Neural crest cell (in vitro differentiated cells): ENCODE data around the gene FBH1. TPM values are rescaled to one million over a fixed set of nuclear protein-coding genes. Genes with fewer than 3 reads are reported as not detected.
"Not testable (repeated sequence)": the region's sequence is repeated elsewhere in the genome, so short reads cannot be mapped to it uniquely, and the experiment has no call there.

Source experiments
- DNase-seq: peaks from one replicate; pipeline ENCODE4 v3.0.0; 2021; ENCODE audit warnings: low read depth, mixed read lengths, low spot score
- H3K27ac Mint-ChIP-seq: one replicate; pipeline ENCODE4 v1.8.0; 2021; ENCODE audit warnings: mild to moderate bottlenecking, mixed read lengths; ENCODE audit not compliant: unreplicated experiment
- H3K27me3 Mint-ChIP-seq: 2 replicates; pipeline ENCODE4 v1.8.0; 2021; ENCODE audit warnings: low read depth, mild to moderate bottlenecking, mixed read lengths
- H3K36me3 Mint-ChIP-seq: 2 replicates; pipeline ENCODE4 v1.8.0; 2021; ENCODE audit warnings: low read depth, mild to moderate bottlenecking, mixed read lengths
- H3K4me1 Mint-ChIP-seq: 2 replicates; pipeline ENCODE4 v1.8.0; 2021; ENCODE audit warnings: mixed read lengths
- H3K4me3 Mint-ChIP-seq: one replicate; pipeline ENCODE4 v1.8.0; 2021; ENCODE audit warnings: mild to moderate bottlenecking, mixed read lengths
- H3K9me3 Mint-ChIP-seq: 2 replicates; pipeline ENCODE4 v1.8.0; 2021; ENCODE audit warnings: mixed read lengths
- CTCF ChIP-seq: fragments of 200-600 bp; sonication (generic); conservative IDR thresholded peaks from 2 replicates; pipeline ENCODE4 v1.5.0; 2021; ENCODE audit warnings: antibody characterized with exemption, mild to moderate bottlenecking
- total RNA-seq: library from RNA; stranded (reverse); gene quantifications from 2 replicates; pipeline ENCODE4 v1.2.1, GENCODE V29; 2021

Gene FBH1
- total RNA-seq, 1 donor from 2014 or later: 73.7 TPM

GRCh38 chr10:5959142-5959541 is 69.1 kb downstream of the FBH1 start:
- H3K4me3 Mint-ChIP-seq: no peak overlapping the region
- H3K36me3 Mint-ChIP-seq: no peaks in the 10 kb centered on the region

DNA sequence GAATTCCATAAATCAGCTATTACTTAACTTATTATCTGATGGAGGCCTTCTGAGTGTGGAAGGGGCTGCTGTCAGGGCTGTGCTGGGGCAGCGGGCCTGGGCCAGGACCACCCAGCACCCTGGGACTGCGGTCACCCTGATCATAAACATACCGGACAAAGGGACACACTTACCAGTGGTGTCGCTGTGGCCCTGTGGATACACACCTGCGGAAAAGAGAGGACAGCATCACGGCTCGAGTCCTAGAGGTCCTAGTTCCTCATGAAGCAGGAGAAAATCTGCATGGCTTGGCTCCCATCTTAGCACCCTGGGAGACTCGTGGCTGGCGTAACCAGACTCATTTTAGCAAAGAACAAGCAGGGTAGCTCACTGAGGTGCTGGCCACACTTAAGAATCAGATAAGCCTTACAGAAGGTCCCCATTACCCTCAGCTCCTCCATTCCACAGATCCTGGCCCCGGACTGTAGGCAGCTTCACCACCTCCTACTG is 69.6 kb downstream of the FBH1 start:
- Mint-ChIP-seq H3K4me3 (no peak overlapping the region), H3K36me3 (no peaks in the 10 kb centered on the region), H3K4me1 (peaks cover 8% of the 10 kb centered on the region), H3K9me3 (no peaks in the 10 kb centered on the region), H3K27ac (no peak overlapping the region), H3K27me3 (no peaks in the 10 kb centered on the region)
- TF ChIP-seq CTCF: no peak
- no peak for DNase-seq

More at GRCh38 chr10:5959142-5959541, 69.1 kb downstream of the FBH1 start:
- no peak for TF ChIP-seq CTCF
- Mint-ChIP-seq H3K4me1 (peaks cover 8% of the 10 kb centered on the region), H3K9me3 (no peaks in the 10 kb centered on the region), H3K27me3 (no peaks in the 10 kb centered on the region), H3K27ac (no peak overlapping the region)
- no peak for DNase-seq

DNA sequence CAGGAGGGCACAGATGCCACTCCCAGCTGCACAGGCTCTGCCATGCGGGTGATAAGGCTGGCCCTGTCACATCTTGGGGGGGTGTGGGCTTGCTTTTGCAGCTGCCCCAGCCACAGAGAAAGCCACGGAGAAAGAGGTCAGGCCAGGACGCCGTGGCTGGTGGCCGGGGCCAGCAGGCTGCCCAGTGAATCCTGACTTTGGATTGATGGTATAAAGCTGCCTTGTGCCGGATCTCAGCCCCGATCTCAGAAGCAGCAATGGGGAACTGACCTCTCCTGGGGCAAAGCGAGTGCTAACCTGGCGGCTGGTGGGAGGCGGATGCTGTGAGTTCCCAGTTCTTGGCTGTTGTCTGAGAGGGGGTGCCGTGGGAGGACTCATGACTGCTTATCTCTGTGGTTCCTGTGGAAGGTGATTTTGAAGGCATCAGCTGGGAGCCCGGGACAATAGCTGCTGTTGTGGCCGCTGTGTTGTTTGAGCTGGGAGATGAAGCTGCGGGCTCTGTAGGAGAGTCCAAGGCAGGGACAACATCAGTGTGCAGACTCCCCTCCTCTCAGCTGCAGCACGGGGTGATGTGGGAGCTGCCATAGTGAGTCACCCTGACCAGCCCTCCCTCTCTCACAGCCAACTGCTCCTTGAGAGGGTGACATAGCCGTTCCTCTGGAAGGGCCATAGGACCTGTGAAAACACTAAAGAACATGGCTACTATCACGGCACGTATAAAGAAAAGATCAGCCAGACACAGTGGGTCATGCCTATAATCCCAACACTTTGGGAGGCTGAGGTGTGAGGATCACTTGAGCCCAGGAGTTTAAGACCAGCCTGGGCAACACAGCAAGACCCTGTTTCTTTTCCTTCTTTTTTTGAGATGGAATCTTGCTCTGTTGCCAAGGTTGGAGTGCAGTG is 70.3 kb downstream of the FBH1 start:
- no peaks in the 10 kb centered on the region for H3K9me3 Mint-ChIP-seq
- H3K27me3 Mint-ChIP-seq: no peaks in the 10 kb centered on the region
- H3K4me3 Mint-ChIP-seq: no peak overlapping the region
- peaks cover 8% of the 10 kb centered on the region for H3K4me1 Mint-ChIP-seq
- H3K27ac Mint-ChIP-seq: no peak overlapping the region
- no peaks in the 10 kb centered on the region for H3K36me3 Mint-ChIP-seq
- DNase-seq: no peak
- TF ChIP-seq CTCF: no peak

GRCh38 chr10:5960973-5961275 is 70.9 kb downstream of the FBH1 start:
- H3K4me1 Mint-ChIP-seq, H3K9me3 Mint-ChIP-seq, H3K4me3 Mint-ChIP-seq, H3K27me3 Mint-ChIP-seq, DNase-seq, H3K36me3 Mint-ChIP-seq, H3K27ac Mint-ChIP-seq: not testable (repeated sequence)

GRCh38 chr10:5961405-5962100 is 71.5 kb downstream of the FBH1 start:
- peaks cover 8% of the 10 kb centered on the region for H3K4me1 Mint-ChIP-seq
- no peaks in the 10 kb centered on the region for H3K9me3 Mint-ChIP-seq
- DNase-seq: no peak
- TF ChIP-seq CTCF: no peak
- H3K27ac Mint-ChIP-seq: no peak overlapping the region
- no peak overlapping the region for H3K4me3 Mint-ChIP-seq
- H3K27me3 Mint-ChIP-seq: no peaks in the 10 kb centered on the region
- no peaks in the 10 kb centered on the region for H3K36me3 Mint-ChIP-seq

GRCh38 chr10:5962358-5962940 is 72.4 kb downstream of the FBH1 start:
- not testable (repeated sequence) for H3K9me3 Mint-ChIP-seq, DNase-seq, H3K4me1 Mint-ChIP-seq, H3K27ac Mint-ChIP-seq, H3K4me3 Mint-ChIP-seq, H3K36me3 Mint-ChIP-seq, H3K27me3 Mint-ChIP-seq
